ENCODE data around the gene KBTBD13. TPM values are rescaled to one million over a fixed set of nuclear protein-coding genes. Genes with fewer than 3 reads are reported as not detected.

The KBTBD13 gene
- total RNA-seq, 3 donors from 2014 or later (not counting 1 experiment from before 2014, with no cell fraction given), result not detected

DNA sequence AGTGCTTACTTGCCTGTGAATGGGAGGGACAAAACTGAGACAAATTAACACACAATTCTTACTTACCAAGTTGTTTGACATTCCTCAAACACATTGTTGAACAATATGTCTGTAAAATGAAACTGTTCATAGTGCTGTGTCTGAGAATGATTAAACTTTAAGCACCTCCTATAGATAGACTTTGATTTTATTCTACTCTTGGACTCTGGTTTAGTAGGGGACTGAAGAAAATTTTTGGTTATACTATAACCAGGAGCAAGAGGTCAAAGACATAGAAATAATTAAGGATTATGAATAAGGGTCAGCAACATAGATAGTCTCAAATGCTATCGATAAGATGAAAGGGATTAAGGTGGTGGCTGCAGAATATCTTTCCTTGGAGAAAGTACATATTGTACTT is 39.2 kb upstream of the KBTBD13 start:
- DNase-seq (no peak), ATAC-seq (no peak)
- Histone ChIP-seq H3K27ac (ENCODE audit: low read length) (no peak overlapping the region), H3K9me3 (ENCODE audit: control insufficient read depth, insufficient read depth, low read length) (no peaks in the 10 kb centered on the region), H3K36me3 (ENCODE audit: control insufficient read depth, insufficient read depth, low read length) (no peaks in the 10 kb centered on the region), H3K4me1 (ENCODE audit: control insufficient read depth, insufficient read depth, low read length) (peaks cover 6% of the 10 kb centered on the region), H3K4me3 (ENCODE audit: low read length) (no peak overlapping the region), H3K27me3 (ENCODE audit: control insufficient read depth, insufficient read depth, low read length) (no peaks in the 10 kb centered on the region)
- TF ChIP-seq, protein P1, sequence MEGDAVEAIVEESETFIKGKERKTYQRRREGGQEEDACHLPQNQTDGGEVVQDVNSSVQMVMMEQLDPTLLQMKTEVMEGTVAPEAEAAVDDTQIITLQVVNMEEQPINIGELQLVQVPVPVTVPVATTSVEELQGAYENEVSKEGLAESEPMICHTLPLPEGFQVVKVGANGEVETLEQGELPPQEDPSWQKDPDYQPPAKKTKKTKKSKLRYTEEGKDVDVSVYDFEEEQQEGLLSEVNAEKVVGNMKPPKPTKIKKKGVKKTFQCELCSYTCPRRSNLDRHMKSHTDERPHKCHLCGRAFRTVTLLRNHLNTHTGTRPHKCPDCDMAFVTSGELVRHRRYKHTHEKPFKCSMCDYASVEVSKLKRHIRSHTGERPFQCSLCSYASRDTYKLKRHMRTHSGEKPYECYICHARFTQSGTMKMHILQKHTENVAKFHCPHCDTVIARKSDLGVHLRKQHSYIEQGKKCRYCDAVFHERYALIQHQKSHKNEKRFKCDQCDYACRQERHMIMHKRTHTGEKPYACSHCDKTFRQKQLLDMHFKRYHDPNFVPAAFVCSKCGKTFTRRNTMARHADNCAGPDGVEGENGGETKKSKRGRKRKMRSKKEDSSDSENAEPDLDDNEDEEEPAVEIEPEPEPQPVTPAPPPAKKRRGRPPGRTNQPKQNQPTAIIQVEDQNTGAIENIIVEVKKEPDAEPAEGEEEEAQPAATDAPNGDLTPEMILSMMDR (IDR thresholded peaks at IDR 0.05), result no peak
- intact Hi-C loops (cut with micrococcal nuclease), result no loop called here
- no peaks in the 10 kb centered on the region for H3K9me3 Mint-ChIP-seq
- peaks cover 0 to 3% of the 10 kb centered on the region in 2 donors for H3K27me3 Mint-ChIP-seq (ENCODE audit: low read depth in 2 of 2)
- H3K4me1 Mint-ChIP-seq, result peaks cover 0 to 9% of the 10 kb centered on the region in 2 donors
- H3K27ac Mint-ChIP-seq, result no peak overlapping the region
- no peak overlapping the region for H3K4me3 Mint-ChIP-seq
- no peaks in the 10 kb centered on the region for H3K36me3 Mint-ChIP-seq
- 100% methylated on average over 1 of the region's 1 CpG for WGBS (ENCODE audit: insufficient coverage)

GRCh38 chr15:65038428-65038827 is 38.1 kb upstream of the KBTBD13 start:
- H3K4me1 ChIP-seq (ENCODE audit: control insufficient read depth, insufficient read depth, low read length), result no peaks in the 10 kb centered on the region
- intact Hi-C loops (cut with micrococcal nuclease), result no loop called here
- Mint-ChIP-seq H3K4me3 (no peak overlapping the region), H3K36me3 (no peaks in the 10 kb centered on the region), H3K9me3 (no peaks in the 10 kb centered on the region), H3K27me3 (ENCODE audit: low read depth in 2 of 2) (no peaks in the 10 kb centered on the region), H3K4me1 (peaks cover 0 to 4% of the 10 kb centered on the region in 2 donors), H3K27ac (no peak overlapping the region)
- whole genome bisulfite sequencing (ENCODE audit: insufficient coverage), result 98% methylated on average over 3 of the region's 3 CpGs
- H3K4me3 ChIP-seq (ENCODE audit: low read length), result no peak overlapping the region
- H3K27me3 ChIP-seq (ENCODE audit: control insufficient read depth, insufficient read depth, low read length), result no peaks in the 10 kb centered on the region
- no peak for ATAC-seq
- H3K9me3 ChIP-seq (ENCODE audit: control insufficient read depth, insufficient read depth, low read length), result no peaks in the 10 kb centered on the region
- H3K27ac ChIP-seq (ENCODE audit: low read length), result no peak overlapping the region
- no peaks in the 10 kb centered on the region for H3K36me3 ChIP-seq (ENCODE audit: control insufficient read depth, insufficient read depth, low read length)
- DNase-seq, result no peak
- TF ChIP-seq, protein P1 (IDR thresholded peaks at IDR 0.05), result no peak

GRCh38 chr15:65038836-65039235 is 37.7 kb upstream of the KBTBD13 start:
- Mint-ChIP-seq H3K27ac (no peak overlapping the region), H3K27me3 (ENCODE audit: low read depth in 2 of 2) (no peaks in the 10 kb centered on the region), H3K9me3 (no peaks in the 10 kb centered on the region), H3K4me3 (no peak overlapping the region), H3K4me1 (peaks cover 0 to under 1% of the 10 kb centered on the region in 2 donors), H3K36me3 (no peaks in the 10 kb centered on the region)
- intact Hi-C loops (cut with micrococcal nuclease), result no loop called here
- TF ChIP-seq, protein P1 (IDR thresholded peaks at IDR 0.05), result no peak
- WGBS (ENCODE audit: insufficient coverage), result 79% methylated on average over 5 of the region's 5 CpGs
- H3K9me3 ChIP-seq (ENCODE audit: control insufficient read depth, insufficient read depth, low read length), result no peaks in the 10 kb centered on the region
- no peaks in the 10 kb centered on the region for H3K27me3 ChIP-seq (ENCODE audit: control insufficient read depth, insufficient read depth, low read length)
- H3K27ac ChIP-seq (ENCODE audit: low read length), result no peak overlapping the region
- no peak for ATAC-seq
- H3K4me3 ChIP-seq (ENCODE audit: low read length), result no peak overlapping the region
- H3K36me3 ChIP-seq (ENCODE audit: control insufficient read depth, insufficient read depth, low read length), result no peaks in the 10 kb centered on the region
- H3K4me1 ChIP-seq (ENCODE audit: control insufficient read depth, insufficient read depth, low read length), result no peaks in the 10 kb centered on the region
- DNase-seq, result no peak

DNA sequence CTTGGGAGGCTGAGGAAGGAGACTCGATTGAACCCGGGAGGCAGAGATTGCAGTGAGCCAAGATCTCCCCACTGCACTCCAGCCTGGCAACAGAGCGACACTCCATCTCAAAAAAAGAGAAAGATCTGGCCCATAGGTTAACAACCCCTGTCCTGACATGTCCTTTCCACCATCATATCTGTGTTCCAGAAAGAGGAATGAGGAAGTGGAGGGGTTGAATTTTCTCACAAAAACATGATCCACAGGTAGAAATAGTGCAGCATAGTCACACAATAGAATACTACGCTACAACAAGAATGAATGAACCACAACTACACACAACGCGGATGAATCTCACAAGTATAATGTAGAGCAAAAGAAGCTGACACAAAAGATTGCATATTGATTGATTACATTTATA is 36.1 kb upstream of the KBTBD13 start:
- 94% methylated on average over 3 of the region's 6 CpGs for WGBS (ENCODE audit: insufficient coverage)
- no peak overlapping the region for H3K4me3 ChIP-seq (ENCODE audit: low read length)
- intact Hi-C loops (cut with micrococcal nuclease), result no loop called here
- Mint-ChIP-seq H3K9me3 (no peaks in the 10 kb centered on the region), H3K4me1 (no peaks in the 10 kb centered on the region), H3K27me3 (ENCODE audit: low read depth in 2 of 2) (no peaks in the 10 kb centered on the region), H3K36me3 (no peaks in the 10 kb centered on the region), H3K27ac (no peak overlapping the region), H3K4me3 (no peak overlapping the region)
- H3K36me3 ChIP-seq (ENCODE audit: control insufficient read depth, insufficient read depth, low read length), result no peaks in the 10 kb centered on the region
- TF ChIP-seq, protein P1 (IDR thresholded peaks at IDR 0.05), result no peak
- no peak for ATAC-seq
- H3K27ac ChIP-seq (ENCODE audit: low read length), result no peak overlapping the region
- H3K9me3 ChIP-seq (ENCODE audit: control insufficient read depth, insufficient read depth, low read length), result no peaks in the 10 kb centered on the region
- no peaks in the 10 kb centered on the region for H3K4me1 ChIP-seq (ENCODE audit: control insufficient read depth, insufficient read depth, low read length)
- no peaks in the 10 kb centered on the region for H3K27me3 ChIP-seq (ENCODE audit: control insufficient read depth, insufficient read depth, low read length)
- DNase-seq, result no peak

Measured in natural killer cell (primary cell).